Stimulated activated CD4-positive, alpha-beta T cell treated with anti-CD3 and anti-CD28 coated beads, TNF-alpha, amount 100 ng/mL, for 1 hour (primary cell): ENCODE measurements around the gene NLRP1.
"Not testable (repeated sequence)": the region's sequence is repeated elsewhere in the genome, so short reads cannot be mapped to it uniquely, and the experiment has no call there.

Source experiments
- DNase-seq, 3 donors: peaks; one replicate each; pipeline ENCODE4 v3.0.0-alpha.2; 2020; ENCODE audit warnings: low read depth in 3 of 3, low spot score in 1 of 3

NLRP1 gene

GRCh38 chr17:5587438-5588032 lies 3.2 kb upstream of the NLRP1 start:
- DNase-seq: peak in 2 of 3 donors; percentile 17 to 20

GRCh38 chr17:5585836-5586521 lies 1.7 kb upstream of the NLRP1 start:
- no peak for DNase-seq

- DNase-seq: no peak
Measured at GRCh38 chr17:5585287-5585794, 1.0 kb upstream of the NLRP1 start.

- DNase-seq: no peak
Measured at GRCh38 chr17:5583426-5584382, 605 bp downstream of the NLRP1 start.

GRCh38 chr17:5582209-5583185 lies 1.8 kb downstream of the NLRP1 start:
- no peak for DNase-seq

GRCh38 chr17:5581655-5582054 lies 2.7 kb downstream of the NLRP1 start:
- DNase-seq: no peak

- DNase-seq: no peak
Measured at GRCh38 chr17:5580969-5581368, 3.3 kb downstream of the NLRP1 start.

GRCh38 chr17:5580367-5580766 lies 3.9 kb downstream of the NLRP1 start:
- DNase-seq: no peak

GRCh38 chr17:5578768-5579167 lies 5.5 kb downstream of the NLRP1 start:
- not testable (repeated sequence) for DNase-seq

GRCh38 chr17:5573017-5573416 lies 11.3 kb downstream of the NLRP1 start:
- DNase-seq: not testable (repeated sequence)

- DNase-seq: no peak
Measured at GRCh38 chr17:5571281-5571680, 13.0 kb downstream of the NLRP1 start.

- DNase-seq: no peak
Measured at GRCh38 chr17:5565808-5566207, 18.5 kb downstream of the NLRP1 start.

- no peak for DNase-seq
Measured at GRCh38 chr17:5563456-5563855, 20.9 kb downstream of the NLRP1 start.

GRCh38 chr17:5562661-5563360 lies 21.5 kb downstream of the NLRP1 start:
- DNase-seq: no peak

GRCh38 chr17:5561736-5562571 lies 22.4 kb downstream of the NLRP1 start:
- no peak for DNase-seq

- no peak for DNase-seq
Measured at GRCh38 chr17:5560361-5560988, 23.8 kb downstream of the NLRP1 start.

- no peak for DNase-seq
Measured at GRCh38 chr17:5558815-5559785, 25.2 kb downstream of the NLRP1 start.
